ENCODE data around the gene PLCG1. TPM values are rescaled to one million over a fixed set of nuclear protein-coding genes. Genes with fewer than 3 reads are reported as not detected.
A peak's percentile ranks its signal among the peaks of the same experiment; 100 is the strongest.
"Not testable (repeated sequence)": the region's sequence is repeated elsewhere in the genome, so short reads cannot be mapped to it uniquely, and the experiment has no call there.

Gene PLCG1
- total and polyA plus RNA-seq, 10 donors, result 28.0 to 144 (median 117) TPM

- no peak overlapping the region for H3K4me3 ChIP-seq
Observed at GRCh38 chr20:41110012-41110411, 27.3 kb upstream of the PLCG1 start.

GRCh38 chr20:41110930-41111577, 26.3 kb upstream of the PLCG1 start:
- Histone ChIP-seq H3K27ac (no peak overlapping the region), H3K27me3 (replicated peaks in 1 of 7) (no peaks in the 10 kb centered on the region), H3K4me1 (peaks cover 0 to 6% (median 0%) of the 10 kb centered on the region in 6 donors), H3K4me3 (no peak overlapping the region), H3K36me3 (peaks cover 15 to 94% (median 56%) of the 10 kb centered on the region in 6 donors), H3K9me3 (no peaks in the 10 kb centered on the region)
- DNase-seq, result no peak
- 93 to 99% (median 97%) methylated on average over 5 of the region's 5 CpGs for WGBS, 5 donors
- intact Hi-C loops (cut with DNase I; ENCODE audit: low total_unique reads), result no loop called here
- TF ChIP-seq POLR2A (IDR thresholded peaks at IDR 0.05) (no peak), POLR2AphosphoS5 (IDR thresholded peaks at IDR 0.05) (no peak), CTCF (IDR thresholded peaks at IDR 0.05 in 8 of 11, conservative IDR thresholded peaks at IDR 0.05 in 3 of 11) (no peak)

More at GRCh38 chr20:41110012-41110411, 27.3 kb upstream of the PLCG1 start:
- H3K9me3 ChIP-seq, result no peaks in the 10 kb centered on the region
- 97 to 99% (median 97%) methylated on average over 11 of the region's 11 CpGs for WGBS, 5 donors
- no peaks in the 10 kb centered on the region for H3K27me3 ChIP-seq (replicated peaks in 1 of 7)
- H3K36me3 ChIP-seq, result peaks cover 7 to 94% (median 53%) of the 10 kb centered on the region in 6 donors
- no peak for DNase-seq
- intact Hi-C loops (cut with DNase I; ENCODE audit: low total_unique reads), result no loop called here
- H3K4me1 ChIP-seq, result peaks cover 0 to 6% (median 0%) of the 10 kb centered on the region in 6 donors
- H3K27ac ChIP-seq, result no peak overlapping the region
- TF ChIP-seq POLR2A (IDR thresholded peaks at IDR 0.05), result no peak
- no peak for TF ChIP-seq CTCF (IDR thresholded peaks at IDR 0.05 in 8 of 11, conservative IDR thresholded peaks at IDR 0.05 in 3 of 11)
- peak in 1 of 3 donors; percentile 15 for TF ChIP-seq POLR2AphosphoS5 (IDR thresholded peaks at IDR 0.05)

- no peak for DNase-seq
- intact Hi-C loops (cut with DNase I; ENCODE audit: low total_unique reads), result no loop called here
- peaks cover 15 to 98% (median 61%) of the 10 kb centered on the region in 6 donors for H3K36me3 ChIP-seq
- H3K27me3 ChIP-seq (replicated peaks in 1 of 7), result no peaks in the 10 kb centered on the region
- 69 to 81% (median 75%) methylated on average over 5 of the region's 5 CpGs for WGBS, 5 donors
- no peaks in the 10 kb centered on the region for H3K9me3 ChIP-seq
- no peak overlapping the region for H3K4me3 ChIP-seq
- H3K27ac ChIP-seq, result no peak overlapping the region
- H3K4me1 ChIP-seq, result peaks cover 0 to 8% (median 0%) of the 10 kb centered on the region in 6 donors
- TF ChIP-seq CTCF (IDR thresholded peaks at IDR 0.05 in 8 of 11, conservative IDR thresholded peaks at IDR 0.05 in 3 of 11) (no peak), POLR2A (IDR thresholded peaks at IDR 0.05) (no peak), POLR2AphosphoS5 (IDR thresholded peaks at IDR 0.05) (no peak)
Observed at GRCh38 chr20:41111578-41111951, 25.8 kb upstream of the PLCG1 start.

GRCh38 chr20:41116282-41116956, 20.9 kb upstream of the PLCG1 start:
- no peak for DNase-seq
- TF ChIP-seq POLR2AphosphoS5 (IDR thresholded peaks at IDR 0.05), result no peak
- no peak for TF ChIP-seq CTCF (IDR thresholded peaks at IDR 0.05 in 8 of 11, conservative IDR thresholded peaks at IDR 0.05 in 3 of 11)
- no peak for TF ChIP-seq POLR2A (IDR thresholded peaks at IDR 0.05)
- intact Hi-C loops (cut with DNase I; ENCODE audit: low total_unique reads), result no loop called here
- Histone ChIP-seq H3K9me3 (no peaks in the 10 kb centered on the region), H3K27me3 (replicated peaks in 1 of 7) (no peaks in the 10 kb centered on the region), H3K27ac (peak overlapping the region in 1 of 8 donors; percentile 9), H3K4me1 (peaks cover 0 to 8% (median 0%) of the 10 kb centered on the region in 6 donors), H3K4me3 (no peak overlapping the region), H3K36me3 (peaks cover 20 to 100% (median 93%) of the 10 kb centered on the region in 6 donors)
- WGBS, 5 donors, result 76 to 83% (median 78%) methylated on average over 6 of the region's 6 CpGs

GRCh38 chr20:41118159-41118558, 19.2 kb upstream of the PLCG1 start:
- H3K4me1 ChIP-seq; H3K27me3 ChIP-seq (replicated peaks in 1 of 7); H3K9me3 ChIP-seq; intact Hi-C loops (cut with DNase I; ENCODE audit: low total_unique reads); DNase-seq; H3K4me3 ChIP-seq; H3K27ac ChIP-seq: not testable (repeated sequence)
- H3K36me3 ChIP-seq, result peaks cover 14 to 100% (median 99%) of the 10 kb centered on the region in 6 donors
- WGBS, 5 donors, result 84 to 93% (median 88%) methylated on average over 6 of the region's 6 CpGs
